Endometrial microvascular endothelial cells (primary cell): ENCODE results near the gene GPM6B. TPM values are rescaled to one million over a fixed set of nuclear protein-coding genes. Genes with fewer than 3 reads are reported as not detected.
"Not testable (repeated sequence)": the region's sequence is repeated elsewhere in the genome, so short reads cannot be mapped to it uniquely, and the experiment has no call there.

ENCODE experiments used
- in situ Hi-C: cut with HindIII; loops from 2 replicates; pipeline ENCODE4 v1.10.0; 2017; ENCODE audit warnings: low sequenced_read_pairs, low pct_unique_long_range_greater_than_20kb; ENCODE audit errors: inconsistent ontology term
- total RNA-seq: library from RNA; depleted of rRNA; stranded (reverse); fragments of >200 nt; gene quantifications from one replicate; pipeline ENCODE4 v1.2.3, GENCODE V29; 2015; ENCODE audit errors: inconsistent ontology term

Gene GPM6B
- total RNA-seq, 1 donor from 2014 or later: not detected

- in situ Hi-C loops: no loop called here
Observed at GRCh38 chrX:13748486-13748885, 68.4 kb downstream of the GPM6B start.

GRCh38 chrX:13747836-13748235 is 69.1 kb downstream of the GPM6B start:
- in situ Hi-C loops: no loop called here

GRCh38 chrX:13742397-13743176 is 74.3 kb downstream of the GPM6B start:
- in situ Hi-C loops: no loop called here

- in situ Hi-C loops: no loop called here
Observed at GRCh38 chrX:13741695-13742094, 75.2 kb downstream of the GPM6B start.

- in situ Hi-C loops: no loop called here
Observed at GRCh38 chrX:13734278-13735172, 82.4 kb downstream of the GPM6B start, which contains the start of the genes OFD1 and TRAPPC2. Gene OFD1, plus strand, starts transcription at chrX:13734748. Its CDS starts 324 bp downstream, at chrX:13735072. Gene TRAPPC2, minus strand, starts transcription at chrX:13734620. Its CDS starts 14,657 bp downstream, at chrX:13719963.

- in situ Hi-C loops: no loop called here
Observed at GRCh38 chrX:13733506-13733905, 83.4 kb downstream of the GPM6B start.

- in situ Hi-C loops: no loop called here
Observed at GRCh38 chrX:13732246-13733067, 84.4 kb downstream of the GPM6B start.

GRCh38 chrX:13730523-13730922 is 86.4 kb downstream of the GPM6B start:
- in situ Hi-C loops: not testable (repeated sequence)

GRCh38 chrX:13726583-13726982 is 90.3 kb downstream of the GPM6B start:
- in situ Hi-C loops: not testable (repeated sequence)

- in situ Hi-C loops: not testable (repeated sequence)
Observed at GRCh38 chrX:13724878-13725277, 92.0 kb downstream of the GPM6B start.

- in situ Hi-C loops: no loop called here
Observed at GRCh38 chrX:13721819-13722519, 94.9 kb downstream of the GPM6B start.

- in situ Hi-C loops: no loop called here
Observed at GRCh38 chrX:13721371-13721770, 95.5 kb downstream of the GPM6B start.

Other genes starting within 250 kb of the GPM6B start
- not detected for gene EGFL6, start 247.5 kb downstream of the GPM6B start, total RNA-seq
- gene TCEANC, start 164.0 kb downstream of the GPM6B start, total RNA-seq: 1.4 TPM
- 27.9 TPM for gene RAB9A, start 128.0 kb downstream of the GPM6B start, total RNA-seq
- gene TRAPPC2, start 82.5 kb downstream of the GPM6B start, total RNA-seq: 9.3 TPM
- 8.4 TPM for gene OFD1, start 82.3 kb downstream of the GPM6B start, total RNA-seq
- 18.6 TPM for gene GEMIN8, start 212.8 kb upstream of the GPM6B start, total RNA-seq